HG03354 (cell line): ENCODE results near the gene RDM1.
"Not testable (repeated sequence)": the region's sequence is repeated elsewhere in the genome, so short reads cannot be mapped to it uniquely, and the experiment has no call there.

ENCODE experiments used
- ATAC-seq: cut with Tn5 transposase; IDR thresholded peaks from one replicate; pipeline ENCODE4 v1.9.1; 2021; ENCODE audit warnings: mild to moderate bottlenecking; ENCODE audit not compliant: unreplicated experiment, poor library complexity, severe bottlenecking

RDM1 gene

GRCh38 chr17:35930211-35931065 lies at the start of gene RDM1:
Gene RDM1, minus strand, starts transcription at chr17:35930773. Its CDS starts 46 bp downstream, at chr17:35930727.
- peak; percentile 79 for ATAC-seq

- ATAC-seq: no peak
Measured at GRCh38 chr17:35978346-35978745, 47.8 kb upstream of the RDM1 start.

- ATAC-seq: no peak
Measured at GRCh38 chr17:35977509-35977908, 46.9 kb upstream of the RDM1 start.

GRCh38 chr17:35973333-35974260 lies 43.0 kb upstream of the RDM1 start:
- no peak for ATAC-seq

- ATAC-seq: no peak
Measured at GRCh38 chr17:35972945-35973332, 42.4 kb upstream of the RDM1 start.

- ATAC-seq: no peak
Measured at GRCh38 chr17:35972535-35972934, 42.0 kb upstream of the RDM1 start.

- no peak for ATAC-seq
Measured at GRCh38 chr17:35972066-35972465, 41.5 kb upstream of the RDM1 start.

GRCh38 chr17:35969558-35970380 lies 39.2 kb upstream of the RDM1 start:
- no peak for ATAC-seq

GRCh38 chr17:35968520-35969054 lies 38.0 kb upstream of the RDM1 start:
- ATAC-seq: no peak

GRCh38 chr17:35965272-35965671 lies 34.7 kb upstream of the RDM1 start:
- ATAC-seq: no peak

GRCh38 chr17:35963663-35964062 lies 33.1 kb upstream of the RDM1 start:
- ATAC-seq: no peak

- ATAC-seq: no peak
Measured at GRCh38 chr17:35953720-35954119, 23.1 kb upstream of the RDM1 start.

GRCh38 chr17:35949401-35949800 lies 18.8 kb upstream of the RDM1 start:
- ATAC-seq: no peak

- no peak for ATAC-seq
Measured at GRCh38 chr17:35948092-35948491, 17.5 kb upstream of the RDM1 start.

GRCh38 chr17:35947156-35947585 lies 16.6 kb upstream of the RDM1 start:
- no peak for ATAC-seq

- no peak for ATAC-seq
Measured at GRCh38 chr17:35944151-35944550, 13.6 kb upstream of the RDM1 start.

- ATAC-seq: no peak
Measured at GRCh38 chr17:35943537-35943936, 13.0 kb upstream of the RDM1 start, which contains the start of gene LYZL6. Gene LYZL6, minus strand, starts transcription at chr17:35943713. Its CDS starts 4,357 bp downstream, at chr17:35939356.

- no peak for ATAC-seq
Measured at GRCh38 chr17:35942588-35943186, 12.1 kb upstream of the RDM1 start.

GRCh38 chr17:35938492-35938891 lies 7.9 kb upstream of the RDM1 start:
- ATAC-seq: not testable (repeated sequence)
